ENCODE measurements around the gene ETF1.
"Not testable (repeated sequence)": the region's sequence is repeated elsewhere in the genome, so short reads cannot be mapped to it uniquely, and the experiment has no call there.

ETF1 gene

GRCh38 chr5:138491669-138492559, 51.1 kb downstream of the ETF1 start:
- Mint-ChIP-seq H3K36me3 (no peaks in the 10 kb centered on the region), H3K27me3 (peaks cover 3% of the 10 kb centered on the region), H3K4me3 (peak overlapping the region; percentile 96), H3K9me3 (no peaks in the 10 kb centered on the region), H3K27ac (no peak overlapping the region), H3K4me1 (peaks cover 15% of the 10 kb centered on the region)

GRCh38 chr5:138491284-138491648, 51.8 kb downstream of the ETF1 start:
- Mint-ChIP-seq H3K36me3 (no peaks in the 10 kb centered on the region), H3K27ac (no peak overlapping the region), H3K9me3 (no peaks in the 10 kb centered on the region), H3K4me1 (peaks cover 15% of the 10 kb centered on the region), H3K4me3 (peak overlapping the region; percentile 59), H3K27me3 (peaks cover 3% of the 10 kb centered on the region)

GRCh38 chr5:138490648-138491283, 52.3 kb downstream of the ETF1 start:
- Mint-ChIP-seq H3K4me3 (peak overlapping the region; percentile 59), H3K27ac (no peak overlapping the region), H3K4me1 (peaks cover 15% of the 10 kb centered on the region), H3K27me3 (peaks cover 3% of the 10 kb centered on the region), H3K36me3 (no peaks in the 10 kb centered on the region), H3K9me3 (no peaks in the 10 kb centered on the region)

GRCh38 chr5:138489683-138490061, 53.4 kb downstream of the ETF1 start:
- H3K4me1 Mint-ChIP-seq, result peaks cover 15% of the 10 kb centered on the region

GRCh38 chr5:138488481-138488945, 54.5 kb downstream of the ETF1 start:
- Mint-ChIP-seq H3K36me3 (no peaks in the 10 kb centered on the region), H3K4me3 (no peak overlapping the region), H3K4me1 (peaks cover 15% of the 10 kb centered on the region), H3K27me3 (peaks cover 3% of the 10 kb centered on the region), H3K9me3 (no peaks in the 10 kb centered on the region), H3K27ac (no peak overlapping the region)

More at GRCh38 chr5:138489683-138490061, 53.4 kb downstream of the ETF1 start:
- H3K27ac Mint-ChIP-seq, result no peak overlapping the region
- peaks cover 3% of the 10 kb centered on the region for H3K27me3 Mint-ChIP-seq
- no peaks in the 10 kb centered on the region for H3K9me3 Mint-ChIP-seq
- no peaks in the 10 kb centered on the region for H3K36me3 Mint-ChIP-seq
- H3K4me3 Mint-ChIP-seq, result no peak overlapping the region

- H3K27me3 Mint-ChIP-seq, result no peaks in the 10 kb centered on the region
- no peak overlapping the region for H3K27ac Mint-ChIP-seq
- no peak overlapping the region for H3K4me3 Mint-ChIP-seq
- H3K36me3 Mint-ChIP-seq, result no peaks in the 10 kb centered on the region
- H3K4me1 Mint-ChIP-seq, result no peaks in the 10 kb centered on the region
- H3K9me3 Mint-ChIP-seq, result no peaks in the 10 kb centered on the region
Observed at GRCh38 chr5:138482638-138483037, 60.4 kb downstream of the ETF1 start.

GRCh38 chr5:138476918-138477317, 66.1 kb downstream of the ETF1 start:
- Mint-ChIP-seq H3K4me3 (no peak overlapping the region), H3K27me3 (no peaks in the 10 kb centered on the region), H3K4me1 (no peaks in the 10 kb centered on the region), H3K9me3 (no peaks in the 10 kb centered on the region), H3K27ac (no peak overlapping the region), H3K36me3 (no peaks in the 10 kb centered on the region)

GRCh38 chr5:138473151-138473550, 69.9 kb downstream of the ETF1 start:
- H3K36me3 Mint-ChIP-seq, H3K4me1 Mint-ChIP-seq, H3K27ac Mint-ChIP-seq, H3K4me3 Mint-ChIP-seq, H3K9me3 Mint-ChIP-seq, H3K27me3 Mint-ChIP-seq: not testable (repeated sequence)

GRCh38 chr5:138472353-138472752, 70.7 kb downstream of the ETF1 start:
- Mint-ChIP-seq H3K4me3 (no peak overlapping the region), H3K36me3 (peaks cover 8% of the 10 kb centered on the region), H3K27ac (no peak overlapping the region), H3K27me3 (no peaks in the 10 kb centered on the region), H3K4me1 (peaks cover 16% of the 10 kb centered on the region), H3K9me3 (no peaks in the 10 kb centered on the region)

- H3K36me3 Mint-ChIP-seq, result peaks cover 14% of the 10 kb centered on the region
- no peaks in the 10 kb centered on the region for H3K27me3 Mint-ChIP-seq
- H3K9me3 Mint-ChIP-seq, result no peaks in the 10 kb centered on the region
- H3K4me3 Mint-ChIP-seq, result no peak overlapping the region
- H3K4me1 Mint-ChIP-seq, result peaks cover 25% of the 10 kb centered on the region
- no peak overlapping the region for H3K27ac Mint-ChIP-seq
Observed at GRCh38 chr5:138471052-138471361, 72.0 kb downstream of the ETF1 start.

- Mint-ChIP-seq H3K27me3 (no peaks in the 10 kb centered on the region), H3K4me3 (no peak overlapping the region), H3K9me3 (no peaks in the 10 kb centered on the region), H3K4me1 (peaks cover 25% of the 10 kb centered on the region), H3K27ac (no peak overlapping the region), H3K36me3 (peaks cover 14% of the 10 kb centered on the region)
Observed at GRCh38 chr5:138470322-138471051, 72.5 kb downstream of the ETF1 start.

GRCh38 chr5:138469540-138470321, 73.3 kb downstream of the ETF1 start:
- H3K9me3 Mint-ChIP-seq, result no peaks in the 10 kb centered on the region
- no peaks in the 10 kb centered on the region for H3K27me3 Mint-ChIP-seq
- H3K4me3 Mint-ChIP-seq, result no peak overlapping the region
- peaks cover 14% of the 10 kb centered on the region for H3K36me3 Mint-ChIP-seq
- no peak overlapping the region for H3K27ac Mint-ChIP-seq
- H3K4me1 Mint-ChIP-seq, result peaks cover 25% of the 10 kb centered on the region

- H3K4me3 Mint-ChIP-seq, result peak overlapping the region; percentile 91
- H3K9me3 Mint-ChIP-seq, result no peaks in the 10 kb centered on the region
- H3K4me1 Mint-ChIP-seq, result peaks cover 25% of the 10 kb centered on the region
- H3K36me3 Mint-ChIP-seq, result peaks cover 14% of the 10 kb centered on the region
- H3K27ac Mint-ChIP-seq, result no peak overlapping the region
- H3K27me3 Mint-ChIP-seq, result no peaks in the 10 kb centered on the region
Observed at GRCh38 chr5:138468966-138469539, 74.0 kb downstream of the ETF1 start.

GRCh38 chr5:138468133-138468965, 74.7 kb downstream of the ETF1 start:
- no peaks in the 10 kb centered on the region for H3K9me3 Mint-ChIP-seq
- H3K27me3 Mint-ChIP-seq, result no peaks in the 10 kb centered on the region
- H3K27ac Mint-ChIP-seq, result no peak overlapping the region
- peaks cover 25% of the 10 kb centered on the region for H3K4me1 Mint-ChIP-seq
- H3K36me3 Mint-ChIP-seq, result peaks cover 14% of the 10 kb centered on the region
- peak overlapping the region; percentile 91 for H3K4me3 Mint-ChIP-seq

All from activated naive CD4-positive, alpha-beta T cell treated with anti-CD3 and anti-CD28 coated beads, Interleukin-2, amount 50 U/mL, for 24 hours (primary cell).